Measurements from ENCODE around the gene CDIP1. TPM values are rescaled to one million over a fixed set of nuclear protein-coding genes. Genes with fewer than 3 reads are reported as not detected.
"Not testable (repeated sequence)": the region's sequence is repeated elsewhere in the genome, so short reads cannot be mapped to it uniquely, and the experiment has no call there.

The CDIP1 gene
- 5.7 and 6.0 TPM in 2 replicates for total RNA-seq

DNA sequence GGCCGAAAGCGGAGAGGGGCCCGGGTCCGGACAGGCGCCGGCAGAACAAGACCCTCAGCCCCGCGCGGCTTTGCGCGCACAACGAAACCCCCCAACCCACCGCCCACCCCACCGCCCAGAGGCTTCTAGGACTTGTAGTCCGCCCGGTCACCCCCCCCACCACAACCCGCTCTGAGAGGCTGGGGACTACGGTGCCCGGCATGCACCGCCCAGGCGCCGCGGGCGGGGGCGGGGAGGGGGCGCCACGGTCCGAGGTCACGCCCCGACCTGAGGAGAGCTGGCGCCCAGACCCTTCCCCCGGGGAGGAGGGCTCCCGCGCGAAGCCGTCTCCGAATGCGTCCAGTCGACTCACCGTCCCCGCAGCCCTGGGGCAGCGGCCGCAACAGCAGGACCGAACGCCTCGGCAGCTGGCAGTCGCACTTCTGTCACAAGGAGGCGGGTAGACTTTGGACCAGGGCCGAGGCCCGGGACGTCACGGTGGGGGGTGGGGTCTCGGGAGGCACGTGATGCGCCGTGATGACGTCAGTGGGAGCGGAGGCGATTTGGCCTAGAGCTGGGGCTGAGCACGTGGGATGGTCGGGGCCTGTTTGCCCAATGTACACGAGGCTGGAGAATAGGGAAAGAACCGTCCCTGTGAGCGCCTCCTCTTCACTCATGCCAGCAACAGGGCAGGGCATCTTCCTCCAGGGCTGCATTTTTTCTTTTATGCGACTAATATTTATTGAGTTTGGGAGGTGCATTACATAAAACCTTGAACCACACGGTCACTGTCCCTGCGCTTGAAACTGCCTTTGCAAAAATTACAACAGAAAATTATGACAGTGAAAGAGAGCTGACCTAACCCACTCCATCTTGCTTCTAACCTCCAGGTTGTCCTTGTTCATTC lies at the start of gene CDIP1:
CDIP1 (minus strand) TSS at position 424 of the 886 bp plus-strand sequence. CDS start 24,643 bp downstream, outside the sequence.
- DNase-seq (ENCODE audit: low read depth in 2 of 2), result peak; percentile 94 to 98

GRCh38 chr16:4586291-4586690 lies 47.7 kb upstream of the CDIP1 start:
- no peak for DNase-seq (ENCODE audit: low read depth in 2 of 2)

DNA sequence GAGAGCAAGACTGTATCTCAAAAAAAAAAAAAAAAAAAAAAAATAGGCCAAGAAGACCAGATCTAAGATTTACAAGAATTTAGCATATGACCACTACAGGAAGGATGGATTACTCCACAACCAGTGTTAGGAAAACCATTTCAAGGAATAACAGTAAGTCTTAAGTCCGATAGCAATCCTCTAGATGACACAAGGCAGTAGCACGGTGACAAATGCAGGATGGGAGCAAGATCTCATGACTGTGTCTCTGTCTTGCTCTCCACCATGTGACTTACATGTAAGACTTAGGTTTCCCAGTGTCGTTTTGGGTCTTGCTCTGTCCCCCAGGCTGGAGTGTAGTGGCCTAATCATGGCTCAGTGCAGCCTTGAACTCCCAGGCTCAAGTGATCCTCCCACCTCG lies 45.3 kb upstream of the CDIP1 start:
- no peak for DNase-seq (ENCODE audit: low read depth in 2 of 2)

- DNase-seq (ENCODE audit: low read depth in 2 of 2), result no peak
Observed at GRCh38 chr16:4580250-4580649, 41.7 kb upstream of the CDIP1 start.

- DNase-seq (ENCODE audit: low read depth in 2 of 2), result no peak
Observed at GRCh38 chr16:4578961-4579530, 40.5 kb upstream of the CDIP1 start.

- no peak for DNase-seq (ENCODE audit: low read depth in 2 of 2)
Observed at GRCh38 chr16:4576008-4576407, 37.4 kb upstream of the CDIP1 start.

DNA sequence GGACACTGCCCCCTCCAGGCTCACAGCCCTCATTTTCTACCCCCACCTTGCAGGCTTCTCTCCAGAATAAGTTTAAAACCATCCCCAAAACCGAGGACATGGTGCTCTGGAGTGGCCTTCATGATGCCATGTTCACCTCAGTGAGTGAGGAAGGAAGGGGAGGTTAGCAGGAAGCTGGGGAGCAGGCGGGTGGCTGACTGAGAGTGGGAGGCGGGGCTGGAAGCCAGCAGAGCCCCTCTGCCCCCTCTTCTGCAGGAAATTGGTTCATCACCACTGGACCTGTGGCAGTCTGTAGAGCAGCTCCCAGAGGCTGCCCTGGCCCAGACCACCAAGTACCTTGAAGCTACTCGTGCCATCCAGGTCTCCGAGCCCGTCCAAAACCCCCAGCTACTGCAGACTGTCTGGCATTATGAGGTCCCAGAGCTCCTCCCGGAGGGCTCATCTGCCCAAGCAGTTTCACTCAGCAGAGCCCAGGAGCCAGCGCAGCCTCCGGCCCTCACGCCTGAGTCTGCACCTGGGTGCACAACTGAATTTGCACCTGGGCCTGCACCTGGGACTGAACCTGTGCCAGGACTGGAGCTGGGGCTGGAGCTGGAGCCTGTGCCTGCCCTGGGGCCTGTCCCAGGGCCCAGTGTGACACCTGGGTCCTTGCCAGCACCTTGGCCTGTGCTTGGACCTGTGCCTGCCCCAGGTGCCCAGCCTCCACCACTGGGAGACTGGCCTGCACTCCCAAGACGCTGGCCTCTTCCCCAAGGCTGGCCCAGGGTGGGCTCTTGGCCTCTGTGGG lies 36.5 kb upstream of the CDIP1 start:
- DNase-seq (ENCODE audit: low read depth in 2 of 2), result peak in 1 of 2 donors; percentile 24

- DNase-seq (ENCODE audit: low read depth in 2 of 2), result not testable (repeated sequence)
Observed at GRCh38 chr16:4573926-4574325, 35.4 kb upstream of the CDIP1 start.

- DNase-seq (ENCODE audit: low read depth in 2 of 2), result no peak
Observed at GRCh38 chr16:4572715-4573114, 34.1 kb upstream of the CDIP1 start.

DNA sequence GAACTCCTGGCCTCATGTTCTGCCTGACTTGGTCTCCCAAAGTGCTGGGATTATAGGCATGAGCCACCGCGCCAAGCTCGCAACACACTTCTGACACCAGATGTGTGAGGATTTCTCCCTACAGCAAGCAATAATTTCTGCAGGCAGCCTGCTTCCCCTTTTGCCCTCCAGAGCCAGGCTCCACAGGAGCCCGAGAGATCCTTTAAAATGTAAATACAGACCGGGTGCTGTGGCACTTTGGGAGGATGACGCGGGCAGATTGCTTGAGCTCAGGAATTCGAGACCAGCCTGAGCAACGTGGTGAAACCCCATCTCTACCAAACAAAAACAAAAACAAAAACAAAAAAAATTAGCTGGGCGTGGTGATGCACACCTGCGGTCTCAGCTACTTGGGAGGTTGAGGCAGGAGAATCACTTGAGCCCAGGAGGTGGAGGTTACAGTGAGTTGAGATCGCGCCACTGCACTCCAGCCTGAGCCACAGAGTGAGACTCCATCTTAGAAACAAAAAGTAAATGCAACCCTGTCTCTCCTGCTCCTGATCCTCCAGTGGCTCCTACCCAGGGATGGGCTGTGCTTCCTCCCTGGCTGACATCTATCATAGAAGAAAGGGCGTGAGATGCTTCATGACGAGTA lies 32.2 kb upstream of the CDIP1 start:
- no peak for DNase-seq (ENCODE audit: low read depth in 2 of 2)

GRCh38 chr16:4570086-4570485 lies 31.5 kb upstream of the CDIP1 start:
- no peak for DNase-seq (ENCODE audit: low read depth in 2 of 2)

DNA sequence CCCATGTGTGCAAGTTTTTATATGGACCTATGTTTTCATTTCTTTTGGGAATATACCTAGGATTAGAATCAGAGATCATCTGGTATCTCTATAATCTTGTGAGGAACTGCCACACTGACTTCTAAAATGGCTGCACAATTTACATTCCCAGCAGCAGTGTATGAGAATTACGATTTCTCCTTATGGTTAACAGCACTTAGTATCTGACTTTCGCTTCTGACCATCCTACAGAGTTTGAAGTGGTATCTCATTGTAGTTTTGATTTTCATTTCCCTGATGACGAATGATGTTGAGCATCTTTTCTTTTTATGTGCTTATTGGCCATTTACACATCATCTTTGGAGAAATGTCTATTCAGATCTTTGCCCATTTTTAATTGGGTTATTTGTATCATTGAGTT lies 27.6 kb upstream of the CDIP1 start:
- DNase-seq (ENCODE audit: low read depth in 2 of 2), result no peak

DNA sequence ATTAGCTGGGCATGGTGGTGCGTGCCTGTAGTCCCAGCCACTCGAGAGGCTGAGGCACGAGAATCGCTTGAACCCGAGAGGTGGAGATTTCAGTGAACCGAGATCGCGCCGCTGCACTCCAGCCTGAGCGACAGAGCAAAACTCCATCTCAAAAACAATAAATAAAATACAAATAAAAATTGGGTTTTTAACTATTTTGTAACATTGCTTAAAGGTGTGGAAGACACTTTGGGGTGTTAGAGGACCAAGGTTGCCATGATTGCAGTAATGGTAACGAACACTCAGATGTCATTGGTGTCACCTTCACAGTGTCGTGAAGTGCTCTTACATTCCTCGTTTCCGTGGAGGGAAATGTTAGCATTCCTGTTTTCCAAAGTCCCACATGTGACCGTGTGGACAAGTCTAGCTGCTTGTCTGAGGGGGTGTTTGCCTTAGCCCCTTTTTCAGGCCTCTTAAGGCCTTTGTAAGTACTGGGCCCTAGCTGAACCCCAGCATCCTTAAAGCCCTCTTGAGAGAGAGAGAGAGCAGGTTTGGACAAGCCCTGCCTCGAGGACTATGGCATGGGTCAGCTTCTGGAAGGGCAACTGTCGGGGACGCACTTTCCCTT lies 26.2 kb upstream of the CDIP1 start:
- no peak for DNase-seq (ENCODE audit: low read depth in 2 of 2)

- no peak for DNase-seq (ENCODE audit: low read depth in 2 of 2)
Observed at GRCh38 chr16:4561596-4561995, 23.0 kb upstream of the CDIP1 start.

DNA sequence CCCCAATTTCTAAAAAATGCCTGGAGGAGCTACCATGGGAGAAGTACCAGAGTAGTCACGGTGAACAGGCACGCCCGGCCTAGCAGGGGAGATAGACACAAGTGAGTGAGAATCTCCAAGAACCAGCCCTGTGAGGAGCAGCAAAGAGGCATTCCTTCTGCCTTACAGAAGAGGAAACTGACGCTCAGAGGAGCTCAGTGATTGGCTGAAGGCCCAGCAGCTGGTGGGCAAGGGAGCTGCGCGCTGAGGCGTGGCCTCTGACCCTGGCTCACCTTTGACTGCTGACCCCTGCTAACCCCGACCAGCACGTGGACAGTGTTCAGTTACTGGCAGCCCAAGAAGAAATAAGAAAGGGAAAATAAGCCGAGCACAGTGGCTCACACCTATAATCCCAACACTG lies 19.4 kb upstream of the CDIP1 start:
- no peak for DNase-seq (ENCODE audit: low read depth in 2 of 2)

DNA sequence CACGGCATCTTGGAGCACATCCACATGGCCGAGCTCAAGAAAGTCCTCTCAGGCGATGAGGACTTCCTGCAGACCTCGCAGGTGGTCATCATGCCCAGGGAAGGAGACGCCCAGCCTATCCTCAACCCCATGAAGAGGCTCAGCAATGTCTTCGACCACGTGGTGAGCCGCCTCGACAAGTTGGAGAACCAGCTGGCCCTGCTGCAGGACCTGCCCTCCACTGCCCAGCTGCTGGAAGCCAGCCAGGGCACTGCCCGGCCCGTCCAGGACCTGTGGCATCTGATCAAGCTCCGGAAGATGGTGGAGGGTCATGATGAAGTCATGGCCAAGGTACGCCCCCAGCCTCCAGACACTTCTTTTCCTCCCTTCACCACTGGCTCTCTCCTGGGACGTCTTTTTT lies 18.0 kb upstream of the CDIP1 start:
- DNase-seq (ENCODE audit: low read depth in 2 of 2), result no peak

- DNase-seq (ENCODE audit: low read depth in 2 of 2), result no peak
Observed at GRCh38 chr16:4556112-4556511, 17.5 kb upstream of the CDIP1 start, which contains the start of gene C16orf96. C16orf96 (plus strand) TSS chr16:4556340; CDS start chr16:4556490, 150 bp downstream.

GRCh38 chr16:4552541-4552940 lies 14.0 kb upstream of the CDIP1 start:
- no peak for DNase-seq (ENCODE audit: low read depth in 2 of 2)

DNA sequence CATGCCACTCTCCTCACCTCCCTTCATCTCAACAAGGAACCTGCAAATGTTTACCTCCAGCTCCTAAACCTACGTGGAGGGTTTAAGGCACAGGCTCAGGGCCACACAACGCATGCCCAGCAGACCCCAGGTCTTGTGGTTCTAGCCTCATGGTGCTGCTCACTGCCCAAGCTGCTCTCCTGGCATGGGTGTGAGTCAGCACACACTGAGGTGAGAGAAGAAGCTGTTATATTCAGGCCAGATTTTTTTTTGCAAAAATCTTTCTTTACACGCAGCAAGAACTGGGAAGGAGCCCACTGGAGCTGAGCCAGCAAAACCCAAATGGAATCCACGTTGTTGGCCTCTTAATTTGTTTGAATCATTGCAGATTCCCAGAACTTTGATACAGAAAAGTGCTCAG lies 12.0 kb upstream of the CDIP1 start:
- DNase-seq (ENCODE audit: low read depth in 2 of 2), result no peak

GRCh38 chr16:4548124-4548523 lies 9.6 kb upstream of the CDIP1 start:
- no peak for DNase-seq (ENCODE audit: low read depth in 2 of 2)

GRCh38 chr16:4544473-4544872 lies 5.9 kb upstream of the CDIP1 start:
- DNase-seq (ENCODE audit: low read depth in 2 of 2), result no peak

All from lung microvascular endothelial cell (primary cell).